ENCODE measurements around the gene SSUH2.

GRCh38 chr3:8625991-8626390 lies 18.6 kb downstream of the SSUH2 start:
- TF ChIP-seq CTCF (IDR thresholded peaks at IDR 0.05; ENCODE audit: insufficient read depth, low read length) (no peak), POLR2AphosphoS5 (IDR thresholded peaks at IDR 0.05; ENCODE audit: low read depth) (no peak), SPI1 (IDR thresholded peaks at IDR 0.05; ENCODE audit: borderline replicate concordance, low read depth) (no peak)
- TF ChIP-seq, protein P1, sequence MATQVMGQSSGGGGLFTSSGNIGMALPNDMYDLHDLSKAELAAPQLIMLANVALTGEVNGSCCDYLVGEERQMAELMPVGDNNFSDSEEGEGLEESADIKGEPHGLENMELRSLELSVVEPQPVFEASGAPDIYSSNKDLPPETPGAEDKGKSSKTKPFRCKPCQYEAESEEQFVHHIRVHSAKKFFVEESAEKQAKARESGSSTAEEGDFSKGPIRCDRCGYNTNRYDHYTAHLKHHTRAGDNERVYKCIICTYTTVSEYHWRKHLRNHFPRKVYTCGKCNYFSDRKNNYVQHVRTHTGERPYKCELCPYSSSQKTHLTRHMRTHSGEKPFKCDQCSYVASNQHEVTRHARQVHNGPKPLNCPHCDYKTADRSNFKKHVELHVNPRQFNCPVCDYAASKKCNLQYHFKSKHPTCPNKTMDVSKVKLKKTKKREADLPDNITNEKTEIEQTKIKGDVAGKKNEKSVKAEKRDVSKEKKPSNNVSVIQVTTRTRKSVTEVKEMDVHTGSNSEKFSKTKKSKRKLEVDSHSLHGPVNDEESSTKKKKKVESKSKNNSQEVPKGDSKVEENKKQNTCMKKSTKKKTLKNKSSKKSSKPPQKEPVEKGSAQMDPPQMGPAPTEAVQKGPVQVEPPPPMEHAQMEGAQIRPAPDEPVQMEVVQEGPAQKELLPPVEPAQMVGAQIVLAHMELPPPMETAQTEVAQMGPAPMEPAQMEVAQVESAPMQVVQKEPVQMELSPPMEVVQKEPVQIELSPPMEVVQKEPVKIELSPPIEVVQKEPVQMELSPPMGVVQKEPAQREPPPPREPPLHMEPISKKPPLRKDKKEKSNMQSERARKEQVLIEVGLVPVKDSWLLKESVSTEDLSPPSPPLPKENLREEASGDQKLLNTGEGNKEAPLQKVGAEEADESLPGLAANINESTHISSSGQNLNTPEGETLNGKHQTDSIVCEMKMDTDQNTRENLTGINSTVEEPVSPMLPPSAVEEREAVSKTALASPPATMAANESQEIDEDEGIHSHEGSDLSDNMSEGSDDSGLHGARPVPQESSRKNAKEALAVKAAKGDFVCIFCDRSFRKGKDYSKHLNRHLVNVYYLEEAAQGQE (IDR thresholded peaks at IDR 0.05; ENCODE audit: insufficient replicate concordance, low read depth) = no peak

Data from HL-60 (cell line).